ENCODE results near the gene C1orf226.

DNA sequence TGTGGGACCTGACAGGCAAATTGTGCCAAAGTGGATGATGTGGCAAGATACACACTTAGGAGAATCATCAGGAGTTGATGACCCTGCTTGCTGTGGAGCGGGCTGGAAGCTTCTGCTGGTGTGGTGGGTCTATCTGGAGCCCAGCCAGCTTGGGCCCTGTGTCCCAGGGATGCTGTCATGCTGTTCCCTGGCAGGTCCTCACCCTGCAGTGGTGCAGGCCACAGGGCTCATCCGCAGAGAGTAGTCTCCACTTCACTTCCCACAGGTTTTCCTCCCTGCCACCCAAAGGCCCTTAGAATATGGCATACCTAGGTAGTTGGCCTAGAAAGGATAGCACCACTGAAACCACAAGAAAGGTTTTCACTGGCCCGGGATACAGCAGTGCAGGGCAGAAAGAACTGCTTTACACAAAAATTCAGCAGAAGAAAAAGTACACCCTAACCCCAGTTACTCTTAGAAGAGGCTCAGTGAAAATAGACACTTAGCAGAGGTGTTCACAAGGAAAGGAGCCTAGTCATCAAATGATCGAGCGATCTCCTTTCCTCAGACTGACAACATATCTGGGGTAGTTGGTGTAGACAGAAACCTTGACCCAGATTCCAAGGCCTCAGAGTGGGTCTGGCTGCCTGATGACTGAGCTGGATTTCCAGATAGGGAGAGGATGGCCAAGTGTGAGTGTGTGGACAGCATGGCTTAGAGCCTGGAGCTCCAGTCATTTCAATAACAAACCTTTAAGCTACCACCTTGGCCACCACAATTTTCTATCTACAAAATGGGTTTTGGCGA is 1.3 kb upstream of the C1orf226 start:
- TF ChIP-seq CTCF (conservative IDR thresholded peaks at IDR 0.05; ENCODE audit: low read depth, low read length) (no peak), EZH2 (IDR thresholded peaks at IDR 0.05; ENCODE audit: borderline replicate concordance, low read depth, low read length, poor library complexity, severe bottlenecking) (no peak)
